ENCODE data around the gene CYP24A1. TPM values are rescaled to one million over a fixed set of nuclear protein-coding genes. Genes with fewer than 3 reads are reported as not detected.

The CYP24A1 gene
- total and polyA plus RNA-seq, 2 donors (not counting 3 experiments of a cell fraction or from before 2014, with no cell fraction given) = not detected

- no peak overlapping the region for H3K27ac ChIP-seq (ENCODE audit: insufficient read depth, low read depth, low read length)
- FAIRE-seq (no peak), DNase-seq (ENCODE audit: low read depth, low spot score) (no peak)
- H3K27me3 ChIP-seq (ENCODE audit: control insufficient read depth in 2 of 2, insufficient read depth in 2 of 2, low read length in 2 of 2) = peaks cover 35 to 47% of the 10 kb centered on the region in 2 experiments
- no peaks in the 10 kb centered on the region for H3K4me1 ChIP-seq (ENCODE audit: control insufficient read depth, extremely low read depth, insufficient read depth, low read length)
- no peaks in the 10 kb centered on the region for H3K9me3 ChIP-seq (replicated peaks; ENCODE audit: control insufficient read depth, insufficient read depth, low read length)
- H3K4me2 ChIP-seq (ENCODE audit: insufficient read depth, low read length) = no peak overlapping the region
- ChIA-PET CTCF (no interaction called here), POLR2A (no interaction called here)
- TF ChIP-seq EZH2 (IDR thresholded peaks at IDR 0.05; ENCODE audit: borderline replicate concordance, low read depth, low read length, severe bottlenecking) = no peak
- no peak for TF ChIP-seq GATA2 (IDR thresholded peaks at IDR 0.05; ENCODE audit: insufficient read depth, insufficient read length, low read depth, low read length)
- no peak for TF ChIP-seq POLR2A (IDR thresholded peaks at IDR 0.05; ENCODE audit: low read depth, low read length)
- TF ChIP-seq MAX (IDR thresholded peaks at IDR 0.05; ENCODE audit: insufficient read depth, insufficient read length) = no peak
- TF ChIP-seq CTCF (IDR thresholded peaks at IDR 0.05; ENCODE audit: extremely low read depth in 1 of 2, insufficient read depth in 1 of 2, low read depth in 1 of 2, low read length in 2 of 2) = no peak
- TF ChIP-seq POLR2AphosphoS5 (IDR thresholded peaks at IDR 0.05; ENCODE audit: insufficient read depth, low read depth, low read length) = no peak
- TF ChIP-seq JUN (IDR thresholded peaks at IDR 0.05; ENCODE audit: borderline replicate concordance, insufficient read depth, insufficient read length, low read depth) = no peak
- no peak for TF ChIP-seq MYC (IDR thresholded peaks at IDR 0.05; ENCODE audit: low read depth, low read length)
- TF ChIP-seq FOS (IDR thresholded peaks at IDR 0.05; ENCODE audit: borderline replicate concordance, insufficient read depth, low read length) = no peak
- no peaks in the 10 kb centered on the region for H3K36me3 ChIP-seq (ENCODE audit: control insufficient read depth in 2 of 2, extremely low read depth in 1 of 2, insufficient read depth in 2 of 2, low read length in 2 of 2)
- no peak overlapping the region for H2AFZ ChIP-seq (ENCODE audit: low read depth, low read length)
- intact Hi-C loops (cut with micrococcal nuclease) = no loop called here
- H3K4me3 ChIP-seq (replicated peaks in 1 of 3; ENCODE audit: insufficient read depth in 1 of 3, low read depth in 1 of 3, low read length in 3 of 3) = no peak overlapping the region
- dilution Hi-C loops (cut with MboI; ENCODE audit: extremely low pct_ligation_motif_present, low sequenced_read_pairs) = no loop called here
- no peak overlapping the region for H3K9ac ChIP-seq (replicated peaks; ENCODE audit: extremely low read depth, insufficient read depth, low read length)
- H4K20me1 ChIP-seq (replicated peaks; ENCODE audit: control insufficient read depth, extremely low read depth, insufficient read depth, low read length) = no peaks in the 10 kb centered on the region
- BruUV-seq (replicated peaks) = no TSS peak
- H3K9me1 ChIP-seq (replicated peaks; ENCODE audit: control insufficient read depth, extremely low read depth, insufficient read depth, low read length) = no peaks in the 10 kb centered on the region
- no peaks in the 10 kb centered on the region for H3K79me2 ChIP-seq (ENCODE audit: control insufficient read depth, insufficient read depth, low read length)
Measured at GRCh38 chr20:54172856-54173652, 732 bp downstream of the CYP24A1 start.
